ENCODE results near the gene METTL26. TPM values are rescaled to one million over a fixed set of nuclear protein-coding genes. Genes with fewer than 3 reads are reported as not detected.

METTL26 gene
- total and polyA plus RNA-seq, 9 of the 15 experiments (the other 6 are each of a cell fraction or from before 2014, with no cell fraction given): 7.3 to 262 (median 80.9) TPM

- TF ChIP-seq, protein P1, sequence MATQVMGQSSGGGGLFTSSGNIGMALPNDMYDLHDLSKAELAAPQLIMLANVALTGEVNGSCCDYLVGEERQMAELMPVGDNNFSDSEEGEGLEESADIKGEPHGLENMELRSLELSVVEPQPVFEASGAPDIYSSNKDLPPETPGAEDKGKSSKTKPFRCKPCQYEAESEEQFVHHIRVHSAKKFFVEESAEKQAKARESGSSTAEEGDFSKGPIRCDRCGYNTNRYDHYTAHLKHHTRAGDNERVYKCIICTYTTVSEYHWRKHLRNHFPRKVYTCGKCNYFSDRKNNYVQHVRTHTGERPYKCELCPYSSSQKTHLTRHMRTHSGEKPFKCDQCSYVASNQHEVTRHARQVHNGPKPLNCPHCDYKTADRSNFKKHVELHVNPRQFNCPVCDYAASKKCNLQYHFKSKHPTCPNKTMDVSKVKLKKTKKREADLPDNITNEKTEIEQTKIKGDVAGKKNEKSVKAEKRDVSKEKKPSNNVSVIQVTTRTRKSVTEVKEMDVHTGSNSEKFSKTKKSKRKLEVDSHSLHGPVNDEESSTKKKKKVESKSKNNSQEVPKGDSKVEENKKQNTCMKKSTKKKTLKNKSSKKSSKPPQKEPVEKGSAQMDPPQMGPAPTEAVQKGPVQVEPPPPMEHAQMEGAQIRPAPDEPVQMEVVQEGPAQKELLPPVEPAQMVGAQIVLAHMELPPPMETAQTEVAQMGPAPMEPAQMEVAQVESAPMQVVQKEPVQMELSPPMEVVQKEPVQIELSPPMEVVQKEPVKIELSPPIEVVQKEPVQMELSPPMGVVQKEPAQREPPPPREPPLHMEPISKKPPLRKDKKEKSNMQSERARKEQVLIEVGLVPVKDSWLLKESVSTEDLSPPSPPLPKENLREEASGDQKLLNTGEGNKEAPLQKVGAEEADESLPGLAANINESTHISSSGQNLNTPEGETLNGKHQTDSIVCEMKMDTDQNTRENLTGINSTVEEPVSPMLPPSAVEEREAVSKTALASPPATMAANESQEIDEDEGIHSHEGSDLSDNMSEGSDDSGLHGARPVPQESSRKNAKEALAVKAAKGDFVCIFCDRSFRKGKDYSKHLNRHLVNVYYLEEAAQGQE (IDR thresholded peaks at IDR 0.05; ENCODE audit: borderline replicate concordance): peak; percentile 49; the same call in 1 of the 2 replicates
- TF ChIP-seq, protein P1 (CRISPR knock-in tag; IDR thresholded peaks at IDR 0.05; ENCODE audit: low read depth): peak; percentile 57; the same call in 1 of the 2 replicates
- TF ChIP-seq DDX20 (tag; IDR thresholded peaks at IDR 0.05; ENCODE audit: low read depth) (no peak), SP1 (CRISPR knock-in tag; IDR thresholded peaks at IDR 0.05) (peak; percentile 90), ZFP1 (CRISPR knock-in tag; IDR thresholded peaks at IDR 0.05) (no peak), POU5F1 (IDR thresholded peaks at IDR 0.05; ENCODE audit: borderline replicate concordance, low read depth, low read length, partially characterized antibody) (peak; percentile 60), NR4A1 (CRISPR knock-in tag; IDR thresholded peaks at IDR 0.05) (no peak), NR4A1 (tag; IDR thresholded peaks at IDR 0.05) (0 out of 2 replicates have a peak, but pooled peaks have one; percentile 34), TAF9B (IDR thresholded peaks at IDR 0.05; ENCODE audit: partially characterized antibody) (no peak), ZNF436 (CRISPR knock-in tag; IDR thresholded peaks at IDR 0.05) (no peak)
- TF ChIP-seq, protein P2, sequence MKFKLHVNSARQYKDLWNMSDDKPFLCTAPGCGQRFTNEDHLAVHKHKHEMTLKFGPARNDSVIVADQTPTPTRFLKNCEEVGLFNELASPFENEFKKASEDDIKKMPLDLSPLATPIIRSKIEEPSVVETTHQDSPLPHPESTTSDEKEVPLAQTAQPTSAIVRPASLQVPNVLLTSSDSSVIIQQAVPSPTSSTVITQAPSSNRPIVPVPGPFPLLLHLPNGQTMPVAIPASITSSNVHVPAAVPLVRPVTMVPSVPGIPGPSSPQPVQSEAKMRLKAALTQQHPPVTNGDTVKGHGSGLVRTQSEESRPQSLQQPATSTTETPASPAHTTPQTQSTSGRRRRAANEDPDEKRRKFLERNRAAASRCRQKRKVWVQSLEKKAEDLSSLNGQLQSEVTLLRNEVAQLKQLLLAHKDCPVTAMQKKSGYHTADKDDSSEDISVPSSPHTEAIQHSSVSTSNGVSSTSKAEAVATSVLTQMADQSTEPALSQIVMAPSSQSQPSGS (CRISPR knock-in tag; IDR thresholded peaks at IDR 0.05): no peak
- TF ChIP-seq, protein P3, sequence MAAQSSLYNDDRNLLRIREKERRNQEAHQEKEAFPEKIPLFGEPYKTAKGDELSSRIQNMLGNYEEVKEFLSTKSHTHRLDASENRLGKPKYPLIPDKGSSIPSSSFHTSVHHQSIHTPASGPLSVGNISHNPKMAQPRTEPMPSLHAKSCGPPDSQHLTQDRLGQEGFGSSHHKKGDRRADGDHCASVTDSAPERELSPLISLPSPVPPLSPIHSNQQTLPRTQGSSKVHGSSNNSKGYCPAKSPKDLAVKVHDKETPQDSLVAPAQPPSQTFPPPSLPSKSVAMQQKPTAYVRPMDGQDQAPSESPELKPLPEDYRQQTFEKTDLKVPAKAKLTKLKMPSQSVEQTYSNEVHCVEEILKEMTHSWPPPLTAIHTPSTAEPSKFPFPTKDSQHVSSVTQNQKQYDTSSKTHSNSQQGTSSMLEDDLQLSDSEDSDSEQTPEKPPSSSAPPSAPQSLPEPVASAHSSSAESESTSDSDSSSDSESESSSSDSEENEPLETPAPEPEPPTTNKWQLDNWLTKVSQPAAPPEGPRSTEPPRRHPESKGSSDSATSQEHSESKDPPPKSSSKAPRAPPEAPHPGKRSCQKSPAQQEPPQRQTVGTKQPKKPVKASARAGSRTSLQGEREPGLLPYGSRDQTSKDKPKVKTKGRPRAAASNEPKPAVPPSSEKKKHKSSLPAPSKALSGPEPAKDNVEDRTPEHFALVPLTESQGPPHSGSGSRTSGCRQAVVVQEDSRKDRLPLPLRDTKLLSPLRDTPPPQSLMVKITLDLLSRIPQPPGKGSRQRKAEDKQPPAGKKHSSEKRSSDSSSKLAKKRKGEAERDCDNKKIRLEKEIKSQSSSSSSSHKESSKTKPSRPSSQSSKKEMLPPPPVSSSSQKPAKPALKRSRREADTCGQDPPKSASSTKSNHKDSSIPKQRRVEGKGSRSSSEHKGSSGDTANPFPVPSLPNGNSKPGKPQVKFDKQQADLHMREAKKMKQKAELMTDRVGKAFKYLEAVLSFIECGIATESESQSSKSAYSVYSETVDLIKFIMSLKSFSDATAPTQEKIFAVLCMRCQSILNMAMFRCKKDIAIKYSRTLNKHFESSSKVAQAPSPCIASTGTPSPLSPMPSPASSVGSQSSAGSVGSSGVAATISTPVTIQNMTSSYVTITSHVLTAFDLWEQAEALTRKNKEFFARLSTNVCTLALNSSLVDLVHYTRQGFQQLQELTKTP (IDR thresholded peaks at IDR 0.05; ENCODE audit: low read depth in 1 of 2, partially characterized antibody in 2 of 2): peak; percentile 70 to 95
Measured at GRCh38 chr16:636206-637080, at the start of gene METTL26 (continued).
